GM20000 (cell line): ENCODE results near the gene F5.
A peak's percentile ranks its signal among the peaks of the same experiment; 100 is the strongest.

Source experiments
- DNase-seq: peaks from one replicate; pipeline ENCODE4 v3.0.0; 2012; ENCODE audit warnings: low spot score
- TF ChIP-seq, protein P1 (sequence below): IDR thresholded peaks from 2 replicates; pipeline ENCODE4 v1.5.1; 2012; ENCODE audit warnings: mild to moderate bottlenecking, control low read depth; ENCODE audit errors: extremely low read depth, missing control alignments

Gene F5

DNA sequence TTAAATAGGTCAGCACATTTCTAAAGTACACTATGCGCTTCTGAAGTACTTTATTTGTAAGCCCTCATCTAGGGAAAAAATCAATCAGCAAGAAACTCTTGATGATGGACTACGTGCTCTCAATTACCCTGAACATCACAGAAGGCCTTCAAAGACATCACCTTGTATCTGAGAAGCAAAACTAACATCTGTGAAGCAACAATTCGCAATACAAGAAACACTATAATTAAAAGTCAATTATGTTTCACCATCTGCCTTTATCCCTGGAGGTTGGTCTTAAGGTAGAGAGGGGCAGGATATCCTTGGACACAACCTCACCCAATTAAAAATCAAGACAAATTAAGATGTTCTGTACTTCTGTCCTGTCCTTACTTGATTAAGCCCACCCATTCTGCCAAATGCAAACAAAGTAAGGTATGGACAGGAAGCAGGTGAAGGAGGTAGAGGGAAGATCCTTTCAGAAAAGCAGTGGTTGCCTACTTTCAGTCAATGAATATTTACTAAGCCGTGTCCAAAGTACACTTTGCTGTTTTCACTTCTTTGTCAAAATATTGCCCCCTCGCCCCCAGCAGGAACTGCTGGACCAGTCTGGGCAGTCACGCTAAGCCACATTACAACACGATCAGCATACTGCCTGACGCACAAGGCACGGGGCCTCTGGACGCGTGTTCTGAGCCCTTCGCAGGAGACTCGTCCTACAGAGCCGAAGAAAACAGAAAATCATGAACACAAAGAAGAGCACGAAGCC lies 101.4 kb downstream of the F5 start:
- peak; percentile 46 for DNase-seq
- TF ChIP-seq, protein P1, sequence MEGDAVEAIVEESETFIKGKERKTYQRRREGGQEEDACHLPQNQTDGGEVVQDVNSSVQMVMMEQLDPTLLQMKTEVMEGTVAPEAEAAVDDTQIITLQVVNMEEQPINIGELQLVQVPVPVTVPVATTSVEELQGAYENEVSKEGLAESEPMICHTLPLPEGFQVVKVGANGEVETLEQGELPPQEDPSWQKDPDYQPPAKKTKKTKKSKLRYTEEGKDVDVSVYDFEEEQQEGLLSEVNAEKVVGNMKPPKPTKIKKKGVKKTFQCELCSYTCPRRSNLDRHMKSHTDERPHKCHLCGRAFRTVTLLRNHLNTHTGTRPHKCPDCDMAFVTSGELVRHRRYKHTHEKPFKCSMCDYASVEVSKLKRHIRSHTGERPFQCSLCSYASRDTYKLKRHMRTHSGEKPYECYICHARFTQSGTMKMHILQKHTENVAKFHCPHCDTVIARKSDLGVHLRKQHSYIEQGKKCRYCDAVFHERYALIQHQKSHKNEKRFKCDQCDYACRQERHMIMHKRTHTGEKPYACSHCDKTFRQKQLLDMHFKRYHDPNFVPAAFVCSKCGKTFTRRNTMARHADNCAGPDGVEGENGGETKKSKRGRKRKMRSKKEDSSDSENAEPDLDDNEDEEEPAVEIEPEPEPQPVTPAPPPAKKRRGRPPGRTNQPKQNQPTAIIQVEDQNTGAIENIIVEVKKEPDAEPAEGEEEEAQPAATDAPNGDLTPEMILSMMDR = no peak

DNA sequence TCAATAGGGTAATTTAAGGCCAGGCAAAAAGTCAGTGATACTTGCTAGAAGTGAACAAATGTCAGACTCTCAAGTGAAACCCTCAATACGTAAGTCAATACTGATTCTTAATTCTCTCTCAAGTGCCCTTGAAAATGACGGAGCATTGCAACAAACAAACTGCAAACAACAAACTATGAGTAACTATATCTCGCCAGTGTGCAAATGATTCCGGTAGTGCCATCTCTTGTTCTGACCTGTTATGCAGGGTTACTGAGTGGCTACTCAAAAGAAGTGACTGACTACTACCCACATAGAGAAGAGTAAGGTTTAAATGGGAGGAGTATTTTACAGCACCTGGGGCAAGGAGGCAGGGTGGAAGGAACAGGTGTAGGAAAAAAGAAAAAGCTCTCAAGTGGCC lies 102.2 kb downstream of the F5 start:
- TF ChIP-seq, protein P1 = no peak
- DNase-seq = no peak

DNA sequence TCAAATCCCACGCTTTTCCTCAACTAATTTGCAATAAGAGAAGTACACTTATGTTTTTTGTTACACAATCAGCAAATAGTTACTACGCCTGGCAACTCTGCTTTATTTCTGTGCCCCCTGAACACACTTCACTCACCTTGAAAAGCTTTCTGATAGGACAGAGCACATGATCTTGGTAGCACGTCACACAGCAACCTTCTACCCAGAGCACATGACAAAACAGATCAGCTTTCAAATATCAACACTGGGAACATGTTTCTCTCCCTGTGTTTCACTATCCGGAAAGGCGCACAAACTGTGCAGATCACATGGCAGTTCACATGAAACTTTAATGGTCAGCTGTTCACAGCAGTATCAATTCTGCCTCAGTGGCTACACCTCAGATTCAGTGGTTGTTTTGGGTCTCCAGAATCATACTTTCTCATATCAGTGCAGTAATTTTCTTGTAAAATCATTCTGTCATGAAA lies 102.7 kb downstream of the F5 start:
- DNase-seq = no peak
- TF ChIP-seq, protein P1 = no peak

DNA sequence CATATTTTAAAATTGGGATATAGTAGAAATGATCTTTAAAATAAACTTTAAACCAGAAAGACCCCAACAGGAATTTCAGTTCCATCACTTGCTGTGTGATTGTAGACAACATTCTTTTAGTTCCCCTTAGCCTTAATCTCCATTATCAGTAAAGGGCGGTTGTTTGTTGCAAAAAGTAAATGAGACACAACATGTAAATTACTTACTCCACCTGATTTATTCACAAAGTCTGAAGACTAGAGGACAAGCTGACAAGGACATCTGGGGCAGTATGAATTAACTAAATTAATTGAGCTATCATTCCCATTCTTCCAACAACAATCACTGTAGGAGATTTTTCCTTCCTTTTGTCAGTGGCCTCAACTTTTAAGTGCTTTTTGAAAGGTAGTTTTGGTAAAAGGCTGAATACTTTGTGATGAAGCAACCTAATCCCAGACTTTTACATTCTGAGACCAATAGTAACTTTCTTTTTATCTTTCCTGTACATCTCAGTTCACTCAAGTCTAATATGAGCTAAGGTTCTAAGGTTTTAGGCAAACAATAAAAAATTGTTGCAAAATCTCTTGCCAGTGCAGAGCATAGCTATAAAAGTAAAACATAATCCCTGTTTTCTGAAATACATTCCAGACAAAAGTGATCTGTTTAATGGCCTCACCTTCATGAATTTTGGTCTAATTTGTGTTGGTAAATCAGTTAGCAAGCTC lies 106.8 kb downstream of the F5 start:
- TF ChIP-seq, protein P1 = no peak
- no peak for DNase-seq

DNA sequence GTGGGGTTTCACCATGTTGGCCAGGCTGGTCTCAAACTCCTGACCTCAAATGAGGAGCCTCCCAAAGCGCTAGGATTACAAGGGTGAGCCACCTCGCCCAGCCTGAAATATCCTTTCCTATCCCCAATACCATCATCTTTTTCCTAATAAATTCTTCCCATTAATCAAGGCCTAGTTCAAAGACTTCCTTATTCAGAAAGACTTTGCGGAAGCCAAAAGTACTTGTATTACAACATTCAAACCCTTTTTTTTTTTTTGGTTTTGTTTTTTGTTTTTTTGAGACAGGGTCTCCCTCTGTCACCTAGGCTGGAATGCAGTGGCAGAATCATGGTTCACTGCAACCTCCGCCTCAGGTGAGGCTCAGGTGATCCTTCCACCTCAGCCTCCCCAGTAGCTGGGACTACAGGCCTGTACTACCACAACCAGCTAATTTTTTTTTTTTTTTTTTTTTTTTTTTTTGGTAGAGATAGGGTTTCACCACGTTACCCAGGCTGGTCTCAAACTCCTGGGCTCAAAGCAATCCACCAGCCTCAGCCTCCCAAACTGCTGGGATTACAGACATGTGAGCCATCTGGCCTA lies 108.1 kb downstream of the F5 start:
- TF ChIP-seq, protein P1 = no peak
- no peak for DNase-seq

DNA sequence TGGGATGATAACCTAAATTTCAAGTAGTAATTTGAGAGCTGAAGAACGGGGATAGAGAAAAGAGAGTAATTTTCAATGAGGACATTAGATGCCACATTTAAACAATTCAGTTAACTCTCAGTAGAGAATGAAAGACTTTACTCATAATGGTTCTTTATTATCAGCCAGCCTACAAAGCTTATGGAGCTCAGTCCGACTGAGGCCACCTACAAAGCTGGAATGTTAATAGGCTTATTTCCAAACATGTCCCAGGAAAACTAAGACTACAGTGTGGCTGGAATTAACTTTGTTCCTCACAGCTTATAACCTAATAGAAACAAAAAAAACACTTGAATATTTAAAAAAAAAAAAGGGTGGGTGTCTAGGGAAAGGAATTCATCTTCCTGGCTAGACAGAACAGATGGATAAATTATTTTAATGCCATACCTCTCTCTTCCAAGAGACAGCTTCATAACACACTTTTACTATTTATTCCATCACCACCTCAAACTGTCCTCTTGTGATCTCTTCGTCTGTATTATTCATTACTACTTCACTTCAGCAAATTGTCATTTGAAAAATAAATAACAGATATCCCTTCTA lies 110.4 kb downstream of the F5 start:
- DNase-seq = no peak
- TF ChIP-seq, protein P1 = no peak

DNA sequence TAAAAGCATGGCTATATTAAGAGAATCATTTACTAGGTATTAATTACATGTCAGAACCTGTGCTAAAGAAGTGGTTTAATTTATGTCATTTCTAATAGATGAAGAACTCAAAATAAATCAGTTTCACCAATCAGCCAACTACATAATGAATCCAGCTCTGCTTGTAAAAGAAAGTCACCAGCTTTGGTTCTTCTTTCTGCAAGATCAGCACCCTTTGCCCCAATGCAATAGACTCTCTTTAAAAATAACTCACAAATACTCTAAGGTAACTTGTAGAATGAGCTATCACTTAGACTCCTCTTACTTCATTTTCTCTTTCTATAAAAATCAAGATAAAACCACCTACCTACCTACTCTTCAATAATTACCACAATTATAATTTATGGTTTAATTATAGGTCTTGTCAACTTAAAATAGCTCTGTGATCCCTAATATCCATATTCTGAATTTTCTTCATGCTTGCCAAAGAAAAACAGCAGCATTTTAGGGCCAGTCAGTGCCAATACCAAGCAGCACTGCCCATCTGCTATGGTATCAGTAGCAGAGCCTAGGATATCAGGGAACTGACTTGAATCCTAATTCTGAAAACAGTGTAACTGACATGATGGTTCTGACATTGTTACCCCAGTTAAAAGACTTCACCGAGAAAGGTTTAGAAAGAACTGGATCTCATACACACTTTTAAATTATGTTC lies 111.8 kb downstream of the F5 start:
- TF ChIP-seq, protein P1 = no peak
- no peak for DNase-seq
